ENCODE results near the gene ETV6. TPM values are rescaled to one million over a fixed set of nuclear protein-coding genes. Genes with fewer than 3 reads are reported as not detected.
A peak's percentile ranks its signal among the peaks of the same experiment; 100 is the strongest.

ETV6 gene
- polyA plus RNA-seq, 3 donors: 6.8 to 45.1 (median 11.7) TPM

DNA sequence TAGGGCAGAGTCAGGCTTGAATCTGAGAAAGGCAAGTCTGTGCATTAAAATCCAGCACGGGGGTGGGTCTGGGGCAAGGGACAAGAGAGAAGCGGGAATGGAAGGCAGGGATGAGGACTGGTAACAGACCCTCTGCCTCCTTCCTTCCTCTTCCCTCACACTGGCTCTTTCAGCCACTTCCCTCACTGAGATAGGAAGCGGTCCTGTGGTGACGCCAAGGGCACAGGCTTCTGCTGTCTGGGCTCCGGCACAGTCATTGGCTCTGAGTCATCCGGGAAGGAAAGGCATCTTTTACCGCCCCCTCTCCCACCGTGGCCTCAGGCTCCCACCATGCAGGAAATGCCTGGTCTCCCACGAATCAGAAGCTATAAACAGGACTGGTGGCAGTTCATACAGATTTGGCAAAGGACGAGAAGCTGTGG lies 70.2 kb downstream of the ETV6 start:
- H3K27ac ChIP-seq (ENCODE audit: low read depth in 1 of 2, low read length in 2 of 2): peak overlapping the region; percentile 52 to 89
- H3K9me3 ChIP-seq (replicated peaks in 1 of 2; ENCODE audit: control insufficient read depth in 1 of 2, insufficient read depth in 1 of 2, low read length in 2 of 2): no peaks in the 10 kb centered on the region
- peaks cover 41 to 44% of the 10 kb centered on the region in 2 donors for H3K4me1 ChIP-seq (ENCODE audit: control insufficient read depth in 1 of 2, insufficient read depth in 2 of 2, low read length in 2 of 2)
- intact Hi-C loops (cut with micrococcal nuclease): loop anchor here (5.0 to 10.0 kb wide), 3 partner anchors 43 to 122 kb away; no protein-coding TSS in a partner anchor
- H3K36me3 ChIP-seq (replicated peaks in 1 of 2; ENCODE audit: control insufficient read depth in 1 of 2, insufficient read depth in 2 of 2, low read length in 2 of 2): peaks cover 0 to 20% of the 10 kb centered on the region in 2 donors
- peak overlapping the region; percentile 32 for H3K4me2 ChIP-seq (replicated peaks; ENCODE audit: extremely low read depth, low read length, poor library complexity, severe bottlenecking)
- peak overlapping the region; percentile 42 for H3K9ac ChIP-seq (ENCODE audit: insufficient read depth, low read length, poor library complexity, severe bottlenecking)
- H2AFZ ChIP-seq (ENCODE audit: insufficient read depth, low read depth, low read length, poor library complexity, severe bottlenecking): no peak overlapping the region
- no peaks in the 10 kb centered on the region for H3K9me3 Mint-ChIP-seq
- peaks cover 75% of the 10 kb centered on the region for H3K4me1 Mint-ChIP-seq
- peak overlapping the region in 1 of 3 experiments; percentile 16 for H3K4me3 ChIP-seq (replicated peaks in 1 of 3; ENCODE audit: low read depth in 2 of 3, low read length in 3 of 3)
- H3K27me3 ChIP-seq (ENCODE audit: control insufficient read depth in 2 of 2, insufficient read depth in 2 of 2, low read length in 2 of 2): no peaks in the 10 kb centered on the region
- peaks cover 40 to 42% of the 10 kb centered on the region in 2 donors for H3K36me3 Mint-ChIP-seq
- peaks cover 98% of the 10 kb centered on the region for H3K79me2 ChIP-seq (ENCODE audit: insufficient read depth, low read length)
- TF ChIP-seq, protein P1, sequence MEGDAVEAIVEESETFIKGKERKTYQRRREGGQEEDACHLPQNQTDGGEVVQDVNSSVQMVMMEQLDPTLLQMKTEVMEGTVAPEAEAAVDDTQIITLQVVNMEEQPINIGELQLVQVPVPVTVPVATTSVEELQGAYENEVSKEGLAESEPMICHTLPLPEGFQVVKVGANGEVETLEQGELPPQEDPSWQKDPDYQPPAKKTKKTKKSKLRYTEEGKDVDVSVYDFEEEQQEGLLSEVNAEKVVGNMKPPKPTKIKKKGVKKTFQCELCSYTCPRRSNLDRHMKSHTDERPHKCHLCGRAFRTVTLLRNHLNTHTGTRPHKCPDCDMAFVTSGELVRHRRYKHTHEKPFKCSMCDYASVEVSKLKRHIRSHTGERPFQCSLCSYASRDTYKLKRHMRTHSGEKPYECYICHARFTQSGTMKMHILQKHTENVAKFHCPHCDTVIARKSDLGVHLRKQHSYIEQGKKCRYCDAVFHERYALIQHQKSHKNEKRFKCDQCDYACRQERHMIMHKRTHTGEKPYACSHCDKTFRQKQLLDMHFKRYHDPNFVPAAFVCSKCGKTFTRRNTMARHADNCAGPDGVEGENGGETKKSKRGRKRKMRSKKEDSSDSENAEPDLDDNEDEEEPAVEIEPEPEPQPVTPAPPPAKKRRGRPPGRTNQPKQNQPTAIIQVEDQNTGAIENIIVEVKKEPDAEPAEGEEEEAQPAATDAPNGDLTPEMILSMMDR (IDR thresholded peaks at IDR 0.05): no peak
- H3K4me3 Mint-ChIP-seq: peak overlapping the region; percentile 42 to 69
- H3K27ac Mint-ChIP-seq: peak overlapping the region; percentile 86 to 95 (median 92)
- 4% methylated on average over 6 of the region's 10 CpGs for WGBS (ENCODE audit: insufficient coverage)
- DNase-seq: peak; percentile 92 to 97 (median 96)
- H4K20me1 ChIP-seq (ENCODE audit: insufficient read depth, low read length): peaks cover 19% of the 10 kb centered on the region
- H3K27me3 Mint-ChIP-seq (ENCODE audit: low read depth in 3 of 3): peaks cover 0 to under 1% (median 0%) of the 10 kb centered on the region in 3 donors

DNA sequence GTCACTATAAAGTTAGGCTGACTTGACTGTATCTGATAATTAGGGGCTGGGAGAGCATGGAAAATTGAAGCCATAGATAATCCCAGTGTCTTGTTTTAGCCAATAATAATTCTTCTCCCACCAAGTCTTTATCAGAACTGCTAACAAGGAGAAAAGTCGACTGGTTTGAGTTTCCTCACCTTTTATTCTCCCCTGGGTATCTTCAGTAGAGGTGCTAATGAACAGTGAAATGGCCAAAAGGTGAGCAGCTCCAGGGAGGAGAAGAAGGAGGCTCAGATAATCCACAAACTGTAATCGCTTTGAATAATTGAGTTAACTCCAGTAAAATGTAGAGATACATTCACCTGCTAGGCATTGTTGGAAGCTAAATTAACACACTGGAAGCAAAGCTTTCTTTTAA lies 72.6 kb downstream of the ETV6 start:
- H3K4me1 Mint-ChIP-seq: peaks cover 74% of the 10 kb centered on the region
- Histone ChIP-seq H3K9me3 (replicated peaks in 1 of 2; ENCODE audit: control insufficient read depth in 1 of 2, insufficient read depth in 1 of 2, low read length in 2 of 2) (peaks cover 0 to 3% of the 10 kb centered on the region in 2 donors), H3K4me1 (ENCODE audit: control insufficient read depth in 1 of 2, insufficient read depth in 2 of 2, low read length in 2 of 2) (peaks cover 45 to 47% of the 10 kb centered on the region in 2 donors), H3K9ac (ENCODE audit: insufficient read depth, low read length, poor library complexity, severe bottlenecking) (no peak overlapping the region), H2AFZ (ENCODE audit: insufficient read depth, low read depth, low read length, poor library complexity, severe bottlenecking) (no peak overlapping the region), H3K79me2 (ENCODE audit: insufficient read depth, low read length) (peaks cover 98% of the 10 kb centered on the region), H3K36me3 (replicated peaks in 1 of 2; ENCODE audit: control insufficient read depth in 1 of 2, insufficient read depth in 2 of 2, low read length in 2 of 2) (peaks cover 0 to 8% of the 10 kb centered on the region in 2 donors), H3K27ac (ENCODE audit: low read depth in 1 of 2, low read length in 2 of 2) (no peak overlapping the region), H4K20me1 (ENCODE audit: insufficient read depth, low read length) (peaks cover 39% of the 10 kb centered on the region), H3K27me3 (ENCODE audit: control insufficient read depth in 2 of 2, insufficient read depth in 2 of 2, low read length in 2 of 2) (no peaks in the 10 kb centered on the region), H3K4me2 (replicated peaks; ENCODE audit: extremely low read depth, low read length, poor library complexity, severe bottlenecking) (no peak overlapping the region), H3K4me3 (replicated peaks in 1 of 3; ENCODE audit: low read depth in 2 of 3, low read length in 3 of 3) (no peak overlapping the region)
- H3K27me3 Mint-ChIP-seq (ENCODE audit: low read depth in 3 of 3): no peaks in the 10 kb centered on the region
- WGBS (ENCODE audit: insufficient coverage): no CpG with 5 or more reads among the region's 2 CpGs
- peak overlapping the region in 2 of 7 donors; percentile 21 to 73 for H3K27ac Mint-ChIP-seq
- no peak overlapping the region for H3K4me3 Mint-ChIP-seq
- H3K36me3 Mint-ChIP-seq: peaks cover 38% of the 10 kb centered on the region in 2 donors
- peaks cover 1 to 6% (median 3%) of the 10 kb centered on the region in 7 donors for H3K9me3 Mint-ChIP-seq
- intact Hi-C loops (cut with micrococcal nuclease): loop anchor here in 1 of 2 donors (10.0 kb wide), 1 partner anchor 67 kb away; no protein-coding TSS in a partner anchor
- no peak for DNase-seq
- TF ChIP-seq, protein P1 (IDR thresholded peaks at IDR 0.05): no peak

All from CD14-positive monocyte (primary cell).